Liver (tissue), 9 donors: ENCODE data around the gene SLMAP. TPM values are rescaled to one million over a fixed set of nuclear protein-coding genes. Genes with fewer than 3 reads are reported as not detected.

ENCODE experiments used
- DNase-seq: peaks from one replicate; pipeline ENCODE4 v3.0.0-alpha.2; 2017; ENCODE audit warnings: low spot score
- H3K27ac ChIP-seq, 2 donors: one replicate each; pipeline ENCODE4 v1.7.0; 2013; ENCODE audit warnings: inconsistent platforms in 2 of 2, low read length in 2 of 2, control low read depth in 1 of 2, low read depth in 1 of 2, mild to moderate bottlenecking in 1 of 2
- H3K27me3 ChIP-seq, 4 donors: one replicate each; pipeline versions ENCODE4 v1.6.1 to v1.7.0; 2013; ENCODE audit warnings: low read length in 3 of 4, inconsistent platforms in 1 of 4, mild to moderate bottlenecking in 1 of 4, moderate library complexity in 1 of 4; ENCODE audit not compliant: control insufficient read depth in 4 of 4, insufficient read depth in 4 of 4
- H3K36me3 ChIP-seq, 4 donors: one replicate each; pipeline versions ENCODE4 v1.6.1 to v1.7.0; 2013; ENCODE audit warnings: low read length in 3 of 4, mild to moderate bottlenecking in 3 of 4, low read depth in 1 of 4, moderate library complexity in 1 of 4; ENCODE audit not compliant: control insufficient read depth in 4 of 4, insufficient read depth in 3 of 4
- H3K4me1 ChIP-seq, 4 donors: one replicate each; pipeline versions ENCODE4 v1.6.1 to v1.7.0; 2013; ENCODE audit warnings: low read length in 3 of 4, mild to moderate bottlenecking in 3 of 4, moderate library complexity in 1 of 4; ENCODE audit not compliant: control insufficient read depth in 4 of 4, insufficient read depth in 4 of 4
- H3K4me3 ChIP-seq, 3 donors: one replicate each; pipeline versions ENCODE4 v1.6.1 to v1.7.0; 2013; ENCODE audit warnings: low read length in 3 of 3, control low read depth in 1 of 3, low read depth in 1 of 3, mild to moderate bottlenecking in 1 of 3
- H3K9ac ChIP-seq, 2 donors: one replicate each; pipeline ENCODE4 v1.7.0; 2013; ENCODE audit warnings: low read length in 2 of 2, mild to moderate bottlenecking in 2 of 2, moderate library complexity in 2 of 2, control low read depth in 1 of 2, low read depth in 1 of 2
- H3K9me3 ChIP-seq, 4 donors: one replicate each; pipeline versions ENCODE4 v1.6.1 to v1.7.0; 2013; ENCODE audit warnings: low read length in 3 of 4; ENCODE audit not compliant: control insufficient read depth in 4 of 4
- EGR1 ChIP-seq, 2 donors: IDR thresholded peaks; 2 replicates each; pipeline ENCODE4 v1.6.1; 2016 to 2018; ENCODE audit warnings: antibody characterized with exemption in 2 of 2, low read depth in 2 of 2
- FOXA1 ChIP-seq: IDR thresholded peaks from 2 replicates; pipeline ENCODE4 v1.6.1; 2016; ENCODE audit warnings: antibody characterized with exemption
- FOXA2 ChIP-seq: IDR thresholded peaks from 2 replicates; pipeline ENCODE4 v1.6.1; 2016; ENCODE audit warnings: antibody characterized with exemption
- GABPA ChIP-seq, 2 donors: IDR thresholded peaks in 1 of 2; conservative IDR thresholded peaks in 1 of 2; 2 replicates each; pipeline ENCODE4 v1.6.1; 2016; ENCODE audit warnings: antibody characterized with exemption in 2 of 2, mild to moderate bottlenecking in 1 of 2, moderate library complexity in 1 of 2
- HNF4A ChIP-seq, 2 donors: conservative IDR thresholded peaks; 2 replicates each; pipeline ENCODE4 v1.6.1; 2016; ENCODE audit warnings: antibody characterized with exemption in 2 of 2, mild to moderate bottlenecking in 2 of 2
- HNF4G ChIP-seq: IDR thresholded peaks from 2 replicates; pipeline ENCODE4 v1.6.1; 2016; ENCODE audit warnings: antibody characterized with exemption
- JUND ChIP-seq, 2 donors: IDR thresholded peaks; 2 replicates each; pipeline ENCODE4 v1.6.1; 2016; ENCODE audit warnings: antibody characterized with exemption in 2 of 2
- NR2F2 ChIP-seq: IDR thresholded peaks from 2 replicates; pipeline ENCODE4 v1.6.1; 2016; ENCODE audit warnings: antibody characterized with exemption
- RAD21 ChIP-seq, 2 donors: IDR thresholded peaks; 2 replicates each; pipeline ENCODE4 v1.6.1; 2016; ENCODE audit warnings: antibody characterized with exemption in 2 of 2, mild to moderate bottlenecking in 2 of 2
- RXRA ChIP-seq, 2 donors: IDR thresholded peaks; 2 replicates each; pipeline ENCODE4 v1.6.1; 2017 to 2018; ENCODE audit warnings: antibody characterized with exemption in 2 of 2, mild to moderate bottlenecking in 1 of 2
- SP1 ChIP-seq: IDR thresholded peaks from 2 replicates; pipeline ENCODE4 v1.6.1; 2018; ENCODE audit warnings: antibody characterized with exemption, mild to moderate bottlenecking
- TAF1 ChIP-seq: conservative IDR thresholded peaks from 2 replicates; pipeline ENCODE4 v1.6.1; 2016; ENCODE audit warnings: antibody characterized with exemption, mild to moderate bottlenecking
- YY1 ChIP-seq: IDR thresholded peaks from 2 replicates; pipeline ENCODE4 v1.6.1; 2016; ENCODE audit warnings: antibody characterized with exemption, mild to moderate bottlenecking
- ZBTB33 ChIP-seq: IDR thresholded peaks from 2 replicates; pipeline ENCODE4 v1.6.1; 2016; ENCODE audit warnings: antibody characterized with exemption
- WGBS: extraction: QIAGEN DNeasy Blood & Tissue Kit; methylation state at CpG from one replicate; pipeline ENCODE4 v1.1.7; 2013; 5-methylcytosine and 5-hydroxymethylcytosine counted together
- polyA plus RNA-seq, 2 donors: library from polyadenylated mRNA; stranded (reverse) in 1 of 2; unstranded in 1 of 2; fragments of 200-250 nt in 1 of 2; fragments of >200 nt in 1 of 2; fragmentation: Nextera tagmentation in 1 of 2; extraction: Ambion mirVana in 1 of 2; gene quantifications; one replicate each; pipeline versions ENCODE4 v1.2.1 to v1.2.3, GENCODE V29; 2013 to 2015
- total RNA-seq, 2 donors: library from RNA; depleted of rRNA; stranded (reverse); fragments of >200 nt; gene quantifications; one replicate each; pipeline ENCODE4 v1.2.3, GENCODE V29; 2014
- TF ChIP-seq, protein P1 (sequence below): IDR thresholded peaks from 2 replicates; pipeline ENCODE4 v1.6.1; 2016; ENCODE audit warnings: antibody characterized with exemption
- TF ChIP-seq, protein P2 (sequence below): fragments of 150-350 bp; IDR thresholded peaks from 2 replicates; pipeline ENCODE4 v1.5.1; 2017; ENCODE audit warnings: improper control_type of control experiment, low read depth, low read length; ENCODE audit not compliant: missing input control
- TF ChIP-seq, protein P3 (sequence below): IDR thresholded peaks from 2 replicates; pipeline ENCODE4 v1.6.1; 2016; ENCODE audit warnings: antibody characterized with exemption, mild to moderate bottlenecking
- TF ChIP-seq, protein P4 (sequence below): IDR thresholded peaks from 2 replicates; pipeline ENCODE4 v1.6.1; 2016; ENCODE audit warnings: antibody characterized with exemption
- donor health status: healthy.
- donor health status: healthy.
- donor health status: healthy.
- donor health status: healthy.
- donor health status: healthy.

Gene SLMAP
- total and polyA plus RNA-seq, 4 donors: 10.2 to 37.8 (median 19.4) TPM

DNA sequence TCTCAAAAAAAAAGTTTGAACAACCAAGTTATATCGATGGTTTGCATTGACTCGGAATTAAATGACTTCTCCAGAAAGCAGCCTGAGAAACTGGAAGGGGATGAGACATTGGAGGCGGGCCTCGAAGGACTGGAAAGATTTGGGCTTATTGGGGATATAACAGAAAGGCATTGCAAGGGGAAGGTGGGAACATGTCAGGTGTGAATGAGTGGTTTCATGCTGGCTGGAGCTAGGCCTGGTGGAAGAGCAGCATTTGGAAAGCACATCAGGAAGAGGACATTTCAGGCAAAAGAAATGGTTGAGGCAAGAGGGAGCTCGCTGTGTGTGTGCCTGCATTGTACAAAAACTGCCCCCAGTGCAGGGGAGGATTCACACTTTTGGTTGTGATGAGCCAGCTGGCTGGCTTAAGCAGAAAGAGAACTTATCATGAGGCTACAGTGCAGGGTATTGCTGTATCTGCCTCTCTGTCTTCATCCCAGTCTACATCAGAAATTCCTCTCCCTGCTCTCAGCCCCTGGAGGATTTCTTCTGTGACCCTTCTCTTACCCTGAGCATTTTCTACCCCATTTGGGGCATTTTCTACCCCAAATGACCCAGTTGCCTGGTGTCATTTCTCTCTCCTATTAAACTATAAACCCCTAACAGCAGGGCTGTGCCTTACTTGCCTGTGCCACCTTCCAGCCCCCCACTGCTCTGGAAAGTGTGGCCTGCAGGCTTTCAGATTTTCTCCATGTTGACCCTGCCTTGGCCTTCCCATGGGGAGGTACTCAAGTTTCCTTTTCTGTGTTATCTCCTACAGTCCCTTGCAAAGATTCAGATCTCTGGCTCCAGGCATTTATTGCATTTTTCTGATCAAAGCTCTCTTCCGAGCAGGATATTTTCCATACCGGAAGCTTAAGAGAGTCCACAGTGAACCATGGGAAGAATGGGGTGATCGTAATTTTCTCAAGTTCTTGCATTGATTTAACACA, 187.7 kb downstream of the SLMAP start:
- no peak for DNase-seq
- no peak overlapping the region for H3K9ac ChIP-seq
- no peaks in the 10 kb centered on the region for H3K9me3 ChIP-seq
- TF ChIP-seq GABPA (IDR thresholded peaks at IDR 0.05 in 1 of 2, conservative IDR thresholded peaks at IDR 0.05 in 1 of 2): no peak
- no peak for TF ChIP-seq SP1
- no peak for TF ChIP-seq FOXA2
- TF ChIP-seq, protein P1, sequence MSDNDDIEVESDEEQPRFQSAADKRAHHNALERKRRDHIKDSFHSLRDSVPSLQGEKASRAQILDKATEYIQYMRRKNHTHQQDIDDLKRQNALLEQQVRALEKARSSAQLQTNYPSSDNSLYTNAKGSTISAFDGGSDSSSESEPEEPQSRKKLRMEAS: no peak
- TF ChIP-seq TAF1: no peak
- TF ChIP-seq ZBTB33: no peak
- no peak for TF ChIP-seq HNF4G
- no peak for TF ChIP-seq NR2F2
- TF ChIP-seq JUND (IDR thresholded peaks at IDR 0.05): no peak
- TF ChIP-seq YY1: no peak
- TF ChIP-seq RXRA (IDR thresholded peaks at IDR 0.05): no peak
- no peak overlapping the region for H3K27ac ChIP-seq
- H3K4me1 ChIP-seq: no peaks in the 10 kb centered on the region
- H3K27me3 ChIP-seq: no peaks in the 10 kb centered on the region
- WGBS: 87% methylated on average over 8 of the region's 8 CpGs
- H3K4me3 ChIP-seq: no peak overlapping the region
- H3K36me3 ChIP-seq: no peaks in the 10 kb centered on the region

DNA sequence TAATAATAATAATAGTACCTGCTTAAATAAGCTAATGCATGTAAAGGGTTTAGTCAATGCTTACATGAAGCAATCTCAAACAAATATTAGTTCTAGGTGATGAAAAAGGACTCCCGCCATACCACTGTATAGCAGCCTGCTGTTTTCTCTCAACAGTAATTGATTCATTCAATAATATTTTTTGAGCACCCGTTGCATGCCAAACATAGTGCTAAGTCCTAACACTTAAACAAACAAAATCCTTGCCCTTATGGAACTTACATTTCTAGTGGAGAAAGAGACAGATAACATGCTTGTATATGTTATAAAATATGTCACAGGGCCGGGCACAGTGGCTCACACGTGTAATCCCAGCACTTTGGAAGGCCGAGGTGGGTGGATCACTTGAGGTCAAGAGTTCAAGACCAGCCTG, 190.9 kb downstream of the SLMAP start:
- Histone ChIP-seq H3K27ac (no peak overlapping the region), H3K9ac (no peak overlapping the region), H3K27me3 (no peaks in the 10 kb centered on the region), H3K4me1 (no peaks in the 10 kb centered on the region), H3K4me3 (no peak overlapping the region), H3K9me3 (no peaks in the 10 kb centered on the region), H3K36me3 (no peaks in the 10 kb centered on the region)
- DNase-seq: no peak
- TF ChIP-seq HNF4G: no peak
- no peak for TF ChIP-seq HNF4A (conservative IDR thresholded peaks at IDR 0.05)
- TF ChIP-seq ZBTB33: no peak
- TF ChIP-seq FOXA2: no peak
- TF ChIP-seq RAD21 (IDR thresholded peaks at IDR 0.05): no peak
- TF ChIP-seq, protein P2, sequence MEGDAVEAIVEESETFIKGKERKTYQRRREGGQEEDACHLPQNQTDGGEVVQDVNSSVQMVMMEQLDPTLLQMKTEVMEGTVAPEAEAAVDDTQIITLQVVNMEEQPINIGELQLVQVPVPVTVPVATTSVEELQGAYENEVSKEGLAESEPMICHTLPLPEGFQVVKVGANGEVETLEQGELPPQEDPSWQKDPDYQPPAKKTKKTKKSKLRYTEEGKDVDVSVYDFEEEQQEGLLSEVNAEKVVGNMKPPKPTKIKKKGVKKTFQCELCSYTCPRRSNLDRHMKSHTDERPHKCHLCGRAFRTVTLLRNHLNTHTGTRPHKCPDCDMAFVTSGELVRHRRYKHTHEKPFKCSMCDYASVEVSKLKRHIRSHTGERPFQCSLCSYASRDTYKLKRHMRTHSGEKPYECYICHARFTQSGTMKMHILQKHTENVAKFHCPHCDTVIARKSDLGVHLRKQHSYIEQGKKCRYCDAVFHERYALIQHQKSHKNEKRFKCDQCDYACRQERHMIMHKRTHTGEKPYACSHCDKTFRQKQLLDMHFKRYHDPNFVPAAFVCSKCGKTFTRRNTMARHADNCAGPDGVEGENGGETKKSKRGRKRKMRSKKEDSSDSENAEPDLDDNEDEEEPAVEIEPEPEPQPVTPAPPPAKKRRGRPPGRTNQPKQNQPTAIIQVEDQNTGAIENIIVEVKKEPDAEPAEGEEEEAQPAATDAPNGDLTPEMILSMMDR: no peak
- TF ChIP-seq, protein P1: no peak
- TF ChIP-seq, protein P3, sequence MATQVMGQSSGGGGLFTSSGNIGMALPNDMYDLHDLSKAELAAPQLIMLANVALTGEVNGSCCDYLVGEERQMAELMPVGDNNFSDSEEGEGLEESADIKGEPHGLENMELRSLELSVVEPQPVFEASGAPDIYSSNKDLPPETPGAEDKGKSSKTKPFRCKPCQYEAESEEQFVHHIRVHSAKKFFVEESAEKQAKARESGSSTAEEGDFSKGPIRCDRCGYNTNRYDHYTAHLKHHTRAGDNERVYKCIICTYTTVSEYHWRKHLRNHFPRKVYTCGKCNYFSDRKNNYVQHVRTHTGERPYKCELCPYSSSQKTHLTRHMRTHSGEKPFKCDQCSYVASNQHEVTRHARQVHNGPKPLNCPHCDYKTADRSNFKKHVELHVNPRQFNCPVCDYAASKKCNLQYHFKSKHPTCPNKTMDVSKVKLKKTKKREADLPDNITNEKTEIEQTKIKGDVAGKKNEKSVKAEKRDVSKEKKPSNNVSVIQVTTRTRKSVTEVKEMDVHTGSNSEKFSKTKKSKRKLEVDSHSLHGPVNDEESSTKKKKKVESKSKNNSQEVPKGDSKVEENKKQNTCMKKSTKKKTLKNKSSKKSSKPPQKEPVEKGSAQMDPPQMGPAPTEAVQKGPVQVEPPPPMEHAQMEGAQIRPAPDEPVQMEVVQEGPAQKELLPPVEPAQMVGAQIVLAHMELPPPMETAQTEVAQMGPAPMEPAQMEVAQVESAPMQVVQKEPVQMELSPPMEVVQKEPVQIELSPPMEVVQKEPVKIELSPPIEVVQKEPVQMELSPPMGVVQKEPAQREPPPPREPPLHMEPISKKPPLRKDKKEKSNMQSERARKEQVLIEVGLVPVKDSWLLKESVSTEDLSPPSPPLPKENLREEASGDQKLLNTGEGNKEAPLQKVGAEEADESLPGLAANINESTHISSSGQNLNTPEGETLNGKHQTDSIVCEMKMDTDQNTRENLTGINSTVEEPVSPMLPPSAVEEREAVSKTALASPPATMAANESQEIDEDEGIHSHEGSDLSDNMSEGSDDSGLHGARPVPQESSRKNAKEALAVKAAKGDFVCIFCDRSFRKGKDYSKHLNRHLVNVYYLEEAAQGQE: no peak
- TF ChIP-seq TAF1: no peak
- no peak for TF ChIP-seq NR2F2
- TF ChIP-seq SP1: no peak
- TF ChIP-seq JUND (IDR thresholded peaks at IDR 0.05): no peak
- TF ChIP-seq GABPA (IDR thresholded peaks at IDR 0.05 in 1 of 2, conservative IDR thresholded peaks at IDR 0.05 in 1 of 2): no peak
- TF ChIP-seq EGR1 (IDR thresholded peaks at IDR 0.05; ENCODE audit: low read depth in 2 of 2): no peak
- TF ChIP-seq, protein P4, sequence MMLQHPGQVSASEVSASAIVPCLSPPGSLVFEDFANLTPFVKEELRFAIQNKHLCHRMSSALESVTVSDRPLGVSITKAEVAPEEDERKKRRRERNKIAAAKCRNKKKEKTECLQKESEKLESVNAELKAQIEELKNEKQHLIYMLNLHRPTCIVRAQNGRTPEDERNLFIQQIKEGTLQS: no peak
- no peak for TF ChIP-seq FOXA1
- TF ChIP-seq YY1: no peak
- TF ChIP-seq RXRA (IDR thresholded peaks at IDR 0.05): no peak
- WGBS: 45% methylated on average over 5 of the region's 5 CpGs
